Superior temporal gyrus (tissue), 1 donor: Measurements from ENCODE around the gene FGF5.
"Not testable (repeated sequence)": the region's sequence is repeated elsewhere in the genome, so short reads cannot be mapped to it uniquely, and the experiment has no call there.

Experiments
- DNase-seq: peaks from one replicate; pipeline ENCODE4 v3.0.0-alpha.2; 2016; ENCODE audit errors: extremely low spot score

The FGF5 gene

DNA sequence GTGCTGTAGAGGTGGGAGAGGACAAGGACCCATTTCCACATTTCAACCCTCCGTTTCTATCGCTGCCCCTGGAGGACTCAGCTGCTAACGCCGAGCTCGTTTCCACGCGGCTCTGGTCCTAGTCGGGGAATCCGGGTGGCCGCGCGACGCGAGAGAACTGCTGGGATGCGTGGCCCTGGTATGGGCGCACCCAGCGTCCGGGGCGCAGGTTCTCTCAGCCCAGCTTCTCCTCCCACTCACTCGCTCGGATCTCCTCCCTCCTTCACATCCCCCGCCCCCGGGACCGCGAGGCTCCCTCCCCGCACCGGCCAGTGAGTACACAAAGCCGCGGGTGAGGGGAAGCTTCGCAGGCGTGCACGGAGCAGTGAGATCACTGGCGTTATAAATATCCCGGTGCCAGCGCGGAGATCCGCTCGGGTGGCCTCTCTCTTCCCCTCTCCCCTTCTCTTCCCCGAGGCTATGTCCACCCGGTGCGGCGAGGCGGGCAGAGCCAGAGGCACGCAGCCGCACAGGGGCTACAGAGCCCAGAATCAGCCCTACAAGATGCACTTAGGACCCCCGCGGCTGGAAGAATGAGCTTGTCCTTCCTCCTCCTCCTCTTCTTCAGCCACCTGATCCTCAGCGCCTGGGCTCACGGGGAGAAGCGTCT lies at the start of gene FGF5:
Gene FGF5 (plus strand): TSS at position 412 of the 649 bp plus-strand sequence. CDS start 161 bp downstream, at position 573.
- DNase-seq, result no peak

DNA sequence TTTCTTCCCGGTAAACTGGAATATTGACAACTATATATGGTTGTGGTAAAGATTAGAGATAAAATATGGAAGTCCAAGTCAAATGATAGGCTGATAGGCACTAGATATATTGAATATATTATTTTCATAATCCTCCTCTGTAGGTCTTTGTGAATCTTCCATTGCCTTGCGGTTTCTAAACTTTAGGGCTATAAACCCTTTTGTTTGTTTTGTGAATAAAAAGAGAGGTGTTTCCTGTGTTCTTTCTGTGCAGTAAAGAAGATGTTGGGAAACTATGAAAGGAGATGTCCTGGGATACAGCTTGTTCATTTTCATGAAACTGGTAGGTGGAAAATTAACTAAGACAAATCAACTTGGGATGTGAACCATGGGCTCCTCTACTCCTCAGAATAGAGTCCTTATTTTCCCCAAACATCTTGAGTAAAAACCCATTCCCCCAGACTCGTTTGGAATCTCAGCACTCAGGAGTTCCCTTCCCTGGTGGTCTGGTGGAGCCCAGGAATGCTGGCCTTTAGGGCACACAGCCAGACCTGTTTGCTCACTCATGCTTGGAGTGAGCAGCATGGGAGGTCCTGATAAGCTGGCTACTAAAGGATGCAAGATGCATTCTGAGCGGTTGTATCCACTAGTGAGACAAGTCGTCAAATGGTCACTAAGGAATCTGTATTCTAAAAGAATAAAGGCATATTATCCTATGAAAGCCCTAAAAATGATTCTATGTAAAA lies 47.0 kb upstream of the FGF5 start:
- no peak for DNase-seq

DNA sequence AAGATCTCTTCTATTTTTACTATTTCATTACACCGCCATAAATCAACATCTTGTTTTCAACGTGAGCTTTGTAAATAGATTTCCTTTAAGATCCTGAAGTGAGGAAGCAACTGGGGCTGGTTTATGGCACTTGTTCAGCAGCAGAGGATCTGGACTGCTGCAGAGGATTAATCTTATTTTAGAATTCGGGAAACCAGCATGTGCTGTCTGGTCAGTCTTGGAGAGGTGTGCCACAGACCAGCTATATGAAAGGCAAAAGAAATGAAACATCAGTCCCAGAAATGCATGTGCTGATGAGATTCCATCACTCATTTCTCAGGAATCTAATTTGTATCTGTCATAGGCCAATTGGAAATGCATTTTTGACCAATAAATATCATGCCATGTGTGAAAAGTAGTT lies 45.8 kb upstream of the FGF5 start:
- DNase-seq, result no peak

GRCh38 chr4:80221161-80221560 lies 45.3 kb upstream of the FGF5 start:
- DNase-seq, result no peak

- DNase-seq, result no peak
Measured at GRCh38 chr4:80225595-80225994, 40.9 kb upstream of the FGF5 start.

GRCh38 chr4:80226094-80226493 lies 40.4 kb upstream of the FGF5 start:
- DNase-seq, result no peak

- DNase-seq, result no peak
Measured at GRCh38 chr4:80228460-80228859, 38.0 kb upstream of the FGF5 start.

DNA sequence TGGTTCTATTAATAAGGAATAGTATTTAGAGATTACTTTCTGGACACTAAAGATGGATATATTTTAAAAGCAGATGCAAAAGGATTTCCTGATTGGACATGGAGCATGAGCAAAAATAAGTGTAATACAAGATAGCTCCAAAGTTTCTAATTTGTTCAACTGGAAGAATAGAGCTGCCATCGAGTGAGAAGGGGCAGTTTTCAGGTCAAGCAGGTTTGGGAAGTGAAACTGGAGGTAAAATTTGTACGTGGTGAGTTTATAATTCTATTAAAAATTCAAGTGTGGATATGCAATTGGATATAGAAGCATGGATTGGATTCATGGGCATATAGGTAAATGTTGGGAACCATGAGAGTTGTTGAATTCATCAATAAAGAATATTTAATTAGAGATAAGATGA lies 37.3 kb upstream of the FGF5 start:
- no peak for DNase-seq

DNA sequence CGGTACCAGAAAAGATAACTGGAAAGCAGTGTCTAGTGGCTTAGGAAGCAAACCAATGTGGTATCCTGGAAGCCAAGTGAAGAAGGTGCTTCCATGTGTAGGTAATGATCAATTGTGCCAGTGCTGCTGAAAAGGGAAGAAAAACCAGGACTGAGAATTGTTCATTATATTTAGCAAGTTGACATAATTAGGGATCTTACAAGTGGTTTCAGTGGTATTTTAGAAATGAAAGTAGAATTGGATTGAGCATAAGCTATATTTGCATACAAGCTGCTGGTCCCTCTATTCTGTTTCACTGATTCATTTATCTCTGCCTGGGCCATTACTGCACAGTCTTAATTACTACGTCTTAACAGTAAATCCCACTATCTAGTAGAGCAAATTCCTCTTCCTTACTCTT lies 36.9 kb upstream of the FGF5 start:
- DNase-seq, result no peak

DNA sequence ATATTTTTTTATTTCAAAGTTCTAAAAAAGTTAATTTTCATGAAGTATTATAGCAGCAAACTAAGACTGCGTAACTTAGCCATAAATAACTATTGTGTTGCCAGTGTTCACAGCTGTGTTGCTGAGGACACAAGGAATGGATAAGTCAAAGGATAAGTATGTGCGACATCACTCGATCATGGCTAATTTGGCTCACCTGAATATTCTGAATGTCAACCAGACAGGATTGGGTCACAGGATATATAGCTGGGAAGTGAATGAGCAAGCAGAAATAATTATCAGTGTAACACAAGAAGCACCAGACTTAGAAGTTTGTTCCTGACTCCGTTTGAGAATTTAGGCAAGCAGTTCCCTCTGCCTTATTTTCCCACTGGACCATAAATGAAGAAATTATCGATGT lies 35.3 kb upstream of the FGF5 start:
- DNase-seq, result no peak

- no peak for DNase-seq
Measured at GRCh38 chr4:80232707-80233370, 33.6 kb upstream of the FGF5 start.

DNA sequence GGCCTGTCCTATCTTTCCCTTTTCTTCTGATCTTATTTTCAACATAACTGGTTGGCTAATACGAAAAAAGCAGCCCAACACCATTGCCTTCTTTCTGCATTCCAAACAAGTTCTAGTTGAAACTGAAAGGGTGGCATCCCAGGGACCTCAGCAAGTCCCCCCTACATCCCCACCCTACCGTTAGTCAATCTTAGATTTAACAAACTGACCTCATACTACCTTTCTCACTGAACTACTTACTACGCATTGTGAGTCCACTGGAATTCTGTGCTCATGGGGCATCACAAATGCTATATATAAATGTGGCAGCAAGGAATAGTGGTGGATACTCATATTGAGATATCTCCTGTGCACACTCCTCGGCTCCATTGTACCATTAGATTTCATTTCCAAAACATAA lies 33.1 kb upstream of the FGF5 start:
- DNase-seq, result no peak

DNA sequence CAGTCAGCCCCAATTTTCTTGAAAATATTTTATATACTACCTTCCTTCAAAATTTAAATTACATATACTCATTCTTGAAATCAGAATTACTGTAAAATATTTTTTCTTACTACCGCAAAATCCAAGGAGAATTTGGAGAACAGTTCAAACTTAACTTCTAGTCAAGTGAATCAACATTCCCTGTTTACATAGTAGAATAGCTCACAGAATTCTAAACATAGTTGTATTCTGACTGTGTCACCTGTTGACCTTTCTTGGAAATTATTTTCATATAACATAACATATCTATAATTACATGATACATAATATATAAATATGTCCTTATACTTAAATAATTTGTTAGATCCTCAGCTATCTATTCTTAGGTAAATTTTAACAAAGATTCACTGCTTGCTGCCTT lies 31.0 kb upstream of the FGF5 start:
- DNase-seq, result no peak

- DNase-seq, result no peak
Measured at GRCh38 chr4:80237992-80238391, 28.5 kb upstream of the FGF5 start.

GRCh38 chr4:80239480-80240150 lies 26.8 kb upstream of the FGF5 start:
- no peak for DNase-seq

DNA sequence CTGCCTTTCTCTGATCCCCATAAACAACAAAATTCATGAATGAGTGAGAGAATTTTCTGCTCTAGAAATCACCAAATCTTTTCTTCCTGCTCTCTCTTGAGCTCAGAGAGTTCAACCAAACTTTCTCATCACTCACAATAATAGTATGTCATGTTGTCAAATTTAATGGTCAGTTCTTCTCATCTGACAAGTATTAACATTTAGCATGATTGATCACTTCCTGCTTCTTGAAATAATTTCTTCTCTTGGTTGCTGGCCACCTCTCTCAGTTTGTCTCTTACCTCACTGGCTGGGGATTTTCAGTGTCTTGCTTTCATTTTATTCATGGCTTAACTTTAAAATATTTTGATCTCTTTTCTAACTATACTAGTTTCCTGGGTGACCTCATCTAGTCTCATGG lies 25.5 kb upstream of the FGF5 start:
- DNase-seq, result no peak

GRCh38 chr4:80243274-80244018 lies 23.0 kb upstream of the FGF5 start:
- no peak for DNase-seq

GRCh38 chr4:80247484-80247883 lies 19.0 kb upstream of the FGF5 start:
- not testable (repeated sequence) for DNase-seq

DNA sequence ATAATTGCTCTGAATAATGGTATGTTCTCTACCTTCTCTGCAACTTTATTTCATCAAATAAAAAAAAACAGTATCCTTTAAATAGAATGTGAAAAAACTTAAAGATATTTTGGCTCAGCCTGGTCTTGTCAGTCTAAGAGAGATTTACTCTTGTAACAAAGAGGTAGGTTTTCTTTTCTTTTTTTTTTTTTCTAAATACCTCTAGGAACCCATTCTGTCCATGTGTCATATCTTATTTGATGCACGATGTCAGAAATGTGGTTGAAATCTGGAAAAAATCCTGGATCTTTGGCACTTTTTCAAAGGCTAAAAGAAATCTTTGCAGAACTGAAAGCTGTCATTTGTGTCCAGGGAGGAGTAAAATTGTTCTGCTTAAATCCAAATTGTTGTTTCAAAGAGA lies 17.3 kb upstream of the FGF5 start:
- DNase-seq, result no peak

DNA sequence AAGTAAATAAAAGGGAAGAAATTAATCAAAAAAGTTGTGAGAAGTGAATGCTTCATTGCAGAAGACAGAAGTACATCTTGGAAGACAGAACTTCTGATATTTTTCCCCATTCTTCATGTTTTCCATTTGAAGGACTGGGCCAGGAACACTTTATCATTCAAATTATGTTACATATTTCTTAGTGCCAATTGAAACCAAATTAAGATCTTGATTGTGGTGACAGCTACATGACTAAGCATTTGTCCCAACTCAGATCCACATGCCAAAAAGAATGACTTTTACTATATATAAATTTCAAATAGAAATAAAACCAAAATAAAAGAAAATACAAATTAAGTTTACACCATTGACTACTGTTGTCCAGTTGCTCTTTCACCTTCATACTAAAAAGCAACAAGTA lies 14.0 kb upstream of the FGF5 start:
- no peak for DNase-seq

DNA sequence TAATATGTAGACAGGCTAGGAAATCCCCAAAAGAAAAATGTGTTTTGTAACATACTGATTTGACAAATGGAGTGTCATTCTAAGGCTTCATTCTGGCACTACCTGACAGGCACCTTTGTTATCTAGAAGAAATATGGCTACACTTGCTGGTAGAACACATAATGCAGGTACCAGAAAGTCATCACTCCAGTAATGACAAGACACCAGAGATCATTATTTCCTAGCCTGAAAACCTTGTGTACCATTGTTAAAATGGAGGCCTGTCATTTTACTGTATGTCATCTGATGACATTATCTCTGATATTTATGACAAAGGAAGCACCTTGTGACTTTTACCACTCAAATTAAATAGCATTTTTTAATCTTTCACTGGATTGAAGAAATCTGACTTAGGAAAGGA lies 13.5 kb upstream of the FGF5 start:
- DNase-seq, result no peak

- no peak for DNase-seq
Measured at GRCh38 chr4:80253510-80253909, 13.0 kb upstream of the FGF5 start.
